Transverse colon (tissue), 4 donors: ENCODE data around the gene MPPED1.

Experiments
- EP300 ChIP-seq: sonication (generic); formaldehyde crosslinking; IDR thresholded peaks from one replicate; pipeline ENCODE4 v1.6.1; 2017; ENCODE audit warnings: antibody characterized with exemption, low read depth
- POLR2A ChIP-seq: fragments of 450-650 bp; IDR thresholded peaks from one replicate; pipeline ENCODE4 v1.6.1; 2016; ENCODE audit warnings: antibody characterized with exemption, mild to moderate bottlenecking, moderate library complexity
- POLR2AphosphoS5 ChIP-seq, 3 donors: sonication (generic); formaldehyde crosslinking; IDR thresholded peaks; one replicate each; pipeline ENCODE4 v1.6.1; 2016; ENCODE audit warnings: antibody characterized with exemption in 3 of 3
- TF ChIP-seq, protein P1 (sequence below), 5 experiments: fragments of 200-600 bp in 3 of 5; fragments of 450-650 bp in 2 of 5; sonication (generic) in 3 of 5; IDR thresholded peaks; 1 replicate in 2 of 5; 2 replicates in 3 of 5; pipeline ENCODE4 v1.5.1; 2016 to 2017; ENCODE audit warnings: antibody characterized with exemption in 5 of 5, inconsistent platforms in 3 of 5, mild to moderate bottlenecking in 2 of 5, moderate library complexity in 1 of 5

DNA sequence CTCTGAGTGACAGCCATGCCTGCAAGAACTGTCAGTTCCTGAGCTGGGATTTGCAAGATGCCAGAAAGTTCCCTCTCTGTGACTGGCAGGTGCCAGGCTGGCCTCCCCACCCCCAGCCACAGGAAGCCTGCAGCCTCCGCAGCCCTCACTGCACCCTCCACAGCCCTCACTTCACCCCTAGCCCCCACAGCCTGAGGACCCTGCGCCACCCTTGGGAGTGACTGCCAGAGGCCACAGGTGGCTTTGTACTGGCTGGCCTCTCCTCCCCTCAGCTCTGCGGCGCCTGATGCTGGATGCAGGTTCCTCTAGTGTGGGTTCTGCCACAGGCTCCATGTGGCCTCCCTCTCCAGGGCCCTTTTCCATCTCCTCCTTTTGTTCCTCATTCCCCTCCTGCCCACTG, 28.7 kb downstream of the MPPED1 start:
- TF ChIP-seq POLR2A (no peak), POLR2AphosphoS5 (IDR thresholded peaks at IDR 0.05) (no peak), EP300 (no peak)
- TF ChIP-seq, protein P1, sequence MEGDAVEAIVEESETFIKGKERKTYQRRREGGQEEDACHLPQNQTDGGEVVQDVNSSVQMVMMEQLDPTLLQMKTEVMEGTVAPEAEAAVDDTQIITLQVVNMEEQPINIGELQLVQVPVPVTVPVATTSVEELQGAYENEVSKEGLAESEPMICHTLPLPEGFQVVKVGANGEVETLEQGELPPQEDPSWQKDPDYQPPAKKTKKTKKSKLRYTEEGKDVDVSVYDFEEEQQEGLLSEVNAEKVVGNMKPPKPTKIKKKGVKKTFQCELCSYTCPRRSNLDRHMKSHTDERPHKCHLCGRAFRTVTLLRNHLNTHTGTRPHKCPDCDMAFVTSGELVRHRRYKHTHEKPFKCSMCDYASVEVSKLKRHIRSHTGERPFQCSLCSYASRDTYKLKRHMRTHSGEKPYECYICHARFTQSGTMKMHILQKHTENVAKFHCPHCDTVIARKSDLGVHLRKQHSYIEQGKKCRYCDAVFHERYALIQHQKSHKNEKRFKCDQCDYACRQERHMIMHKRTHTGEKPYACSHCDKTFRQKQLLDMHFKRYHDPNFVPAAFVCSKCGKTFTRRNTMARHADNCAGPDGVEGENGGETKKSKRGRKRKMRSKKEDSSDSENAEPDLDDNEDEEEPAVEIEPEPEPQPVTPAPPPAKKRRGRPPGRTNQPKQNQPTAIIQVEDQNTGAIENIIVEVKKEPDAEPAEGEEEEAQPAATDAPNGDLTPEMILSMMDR (IDR thresholded peaks at IDR 0.05): no peak
